GM12801 (cell line): ENCODE results near the gene SYTL5.

Experiments
- TF ChIP-seq, protein P1 (sequence below): IDR thresholded peaks from one replicate; pipeline ENCODE4 v1.5.1; 2011; ENCODE audit warnings: control low read depth; ENCODE audit not compliant: insufficient read length; ENCODE audit errors: extremely low read depth

SYTL5 gene

DNA sequence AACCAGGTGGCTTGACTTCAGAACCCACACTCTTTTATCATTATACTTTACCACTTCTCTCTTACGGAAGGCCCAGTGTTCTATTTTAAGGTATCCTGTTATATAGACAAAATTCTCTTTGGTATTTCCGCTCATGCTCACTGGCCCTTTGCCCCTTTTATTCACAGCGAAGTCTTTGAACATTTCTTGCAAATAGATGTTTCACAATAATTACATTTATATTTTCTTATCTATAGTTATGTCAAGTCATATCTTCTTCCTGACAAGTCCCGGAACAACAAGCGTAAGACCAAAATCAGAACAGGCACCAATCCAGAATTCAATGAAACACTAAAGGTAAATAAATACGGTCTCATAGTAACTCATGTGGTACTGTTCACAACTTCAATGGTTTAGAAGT lies 102.0 kb downstream of the SYTL5 start:
- TF ChIP-seq, protein P1, sequence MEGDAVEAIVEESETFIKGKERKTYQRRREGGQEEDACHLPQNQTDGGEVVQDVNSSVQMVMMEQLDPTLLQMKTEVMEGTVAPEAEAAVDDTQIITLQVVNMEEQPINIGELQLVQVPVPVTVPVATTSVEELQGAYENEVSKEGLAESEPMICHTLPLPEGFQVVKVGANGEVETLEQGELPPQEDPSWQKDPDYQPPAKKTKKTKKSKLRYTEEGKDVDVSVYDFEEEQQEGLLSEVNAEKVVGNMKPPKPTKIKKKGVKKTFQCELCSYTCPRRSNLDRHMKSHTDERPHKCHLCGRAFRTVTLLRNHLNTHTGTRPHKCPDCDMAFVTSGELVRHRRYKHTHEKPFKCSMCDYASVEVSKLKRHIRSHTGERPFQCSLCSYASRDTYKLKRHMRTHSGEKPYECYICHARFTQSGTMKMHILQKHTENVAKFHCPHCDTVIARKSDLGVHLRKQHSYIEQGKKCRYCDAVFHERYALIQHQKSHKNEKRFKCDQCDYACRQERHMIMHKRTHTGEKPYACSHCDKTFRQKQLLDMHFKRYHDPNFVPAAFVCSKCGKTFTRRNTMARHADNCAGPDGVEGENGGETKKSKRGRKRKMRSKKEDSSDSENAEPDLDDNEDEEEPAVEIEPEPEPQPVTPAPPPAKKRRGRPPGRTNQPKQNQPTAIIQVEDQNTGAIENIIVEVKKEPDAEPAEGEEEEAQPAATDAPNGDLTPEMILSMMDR = no peak

DNA sequence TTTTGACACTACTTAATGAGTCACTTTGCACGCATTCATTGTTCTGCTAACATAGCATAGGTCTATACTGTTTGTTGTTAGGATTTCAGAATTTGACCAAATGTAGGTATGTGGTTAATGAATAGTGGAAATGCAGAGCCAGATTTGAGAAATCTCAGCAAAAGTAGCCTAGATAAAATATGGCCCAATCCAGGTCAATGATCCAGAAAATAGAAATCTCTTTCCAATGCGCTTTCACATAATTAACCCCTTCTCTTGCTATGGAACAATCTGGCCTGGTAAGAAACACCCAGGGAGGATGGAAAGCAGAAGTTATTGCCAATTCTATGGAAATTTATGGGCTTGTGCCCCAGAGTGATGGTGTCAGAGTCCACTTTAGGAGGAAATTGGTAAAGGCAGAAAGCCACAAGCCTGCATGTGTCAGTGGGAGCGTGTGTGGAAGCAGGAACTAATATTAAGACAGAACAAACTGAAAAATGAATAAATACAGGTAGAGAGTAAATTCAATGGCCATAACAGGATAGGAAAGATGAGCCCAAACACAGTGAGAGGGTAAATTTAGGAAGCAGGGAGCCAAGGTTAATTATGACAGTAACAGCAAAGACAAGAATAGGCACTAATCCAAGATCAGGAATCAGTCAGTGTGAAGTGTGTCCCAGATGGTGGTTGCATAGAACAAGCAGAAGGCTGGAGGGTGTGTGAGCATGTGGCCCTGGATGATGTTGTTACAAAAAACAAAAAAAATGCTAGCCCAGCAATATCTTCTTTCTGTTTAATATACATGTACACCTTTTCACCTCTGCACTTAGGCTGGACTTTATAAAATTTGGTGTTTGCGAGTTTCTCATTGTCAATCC lies 102.9 kb downstream of the SYTL5 start:
- TF ChIP-seq, protein P1 = no peak

DNA sequence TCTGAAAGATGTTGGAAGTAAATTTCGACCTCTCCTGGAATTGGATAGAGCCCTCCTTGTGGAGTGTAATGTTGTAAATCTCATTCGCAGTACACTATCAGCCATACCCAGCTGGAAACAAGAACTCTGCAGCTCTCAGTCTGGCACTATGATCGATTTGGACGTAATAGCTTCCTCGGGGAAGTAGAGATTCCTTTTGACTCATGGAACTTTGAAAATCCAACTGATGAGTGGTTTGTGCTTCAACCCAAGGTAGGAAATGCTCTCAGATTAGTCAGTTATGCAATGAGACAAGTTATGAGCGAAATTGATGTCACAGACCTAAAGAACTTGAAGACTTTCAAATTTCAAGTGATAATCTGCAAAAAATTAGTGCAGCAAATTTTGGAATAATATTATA lies 103.9 kb downstream of the SYTL5 start:
- TF ChIP-seq, protein P1 = no peak

DNA sequence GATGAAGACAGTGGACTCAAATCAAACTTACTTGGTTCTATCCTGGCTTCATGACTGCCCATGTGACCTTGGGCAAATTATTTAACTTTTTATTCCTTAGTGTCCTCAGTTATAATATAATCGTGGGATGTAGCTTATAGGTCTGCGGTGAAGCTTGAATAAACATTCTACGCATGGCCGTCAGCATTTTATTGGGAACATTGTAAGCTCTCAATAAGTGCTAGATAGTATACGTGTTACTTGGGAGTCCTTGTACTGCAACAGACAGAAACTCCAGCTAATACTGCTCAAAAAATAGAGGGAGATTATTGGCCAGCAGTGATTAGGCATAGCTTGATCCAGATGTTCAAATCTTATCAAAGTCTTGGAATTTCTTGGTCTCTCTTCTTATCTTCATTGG lies 104.8 kb downstream of the SYTL5 start:
- TF ChIP-seq, protein P1 = no peak

DNA sequence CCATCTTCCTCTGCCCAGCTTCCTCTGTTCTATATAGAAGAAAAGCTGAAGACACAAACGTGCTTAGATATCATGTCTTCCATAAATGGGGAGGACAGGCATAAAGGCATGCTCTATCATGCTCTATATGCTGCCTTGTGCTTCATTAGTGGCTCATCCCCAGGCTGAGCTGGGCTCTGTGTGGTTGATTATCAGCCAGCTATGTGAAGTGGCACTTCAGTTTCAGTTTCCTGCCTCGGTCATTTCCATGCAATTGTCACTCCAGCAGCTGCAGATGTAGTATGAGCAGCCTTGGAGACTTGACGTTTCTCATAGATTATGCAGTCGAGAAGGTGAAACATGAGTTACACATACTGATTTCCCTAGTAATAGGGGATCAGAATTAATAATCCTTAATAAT lies 106.2 kb downstream of the SYTL5 start:
- TF ChIP-seq, protein P1 = no peak

DNA sequence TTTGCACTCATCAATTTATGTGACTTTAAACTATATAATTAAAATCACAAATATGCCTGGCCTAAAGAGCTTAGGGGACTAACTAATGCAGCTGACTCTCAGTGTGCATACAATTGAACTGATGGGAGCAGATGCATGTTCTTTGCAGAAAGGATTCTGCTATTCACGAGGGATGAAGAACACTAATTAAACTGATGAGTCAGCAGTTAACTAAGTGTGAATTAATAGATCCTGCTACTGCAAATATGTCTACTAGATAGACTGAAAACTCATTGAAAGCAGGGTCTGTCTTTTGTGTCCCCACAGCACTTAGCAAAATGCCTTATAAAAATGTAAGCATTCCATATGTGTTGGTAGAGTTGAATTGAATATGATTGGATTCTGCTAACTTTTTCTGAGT lies 110.4 kb downstream of the SYTL5 start:
- TF ChIP-seq, protein P1 = no peak

DNA sequence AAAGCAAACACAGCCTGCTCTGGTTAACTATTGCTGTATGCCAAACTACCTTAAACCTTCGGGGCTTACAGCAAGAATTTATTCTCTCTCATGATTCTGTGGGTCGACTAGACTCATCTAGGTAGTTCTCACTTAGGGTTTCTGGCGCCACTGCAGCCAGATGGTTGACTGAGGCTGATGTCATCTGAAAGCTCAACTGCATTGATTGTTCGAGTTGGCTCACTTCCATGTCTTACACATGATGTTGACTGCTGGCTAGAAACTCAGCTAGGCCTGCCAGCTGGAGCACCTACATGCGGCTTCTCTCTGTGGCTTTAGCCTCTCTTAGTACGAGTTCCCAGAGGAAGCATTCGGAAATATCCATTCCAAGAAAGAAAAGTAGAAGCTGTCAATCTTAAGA lies 111.1 kb downstream of the SYTL5 start:
- TF ChIP-seq, protein P1 = no peak
